Fibroblast of peridontal ligament (primary cell): Measurements from ENCODE around the gene BTNL3.
"Not testable (repeated sequence)": the region's sequence is repeated elsewhere in the genome, so short reads cannot be mapped to it uniquely, and the experiment has no call there.

ENCODE experiments used
- DNase-seq: peaks from one replicate; pipeline ENCODE4 v3.0.0-alpha.2; 2010; ENCODE audit errors: extremely low read depth

BTNL3 gene

GRCh38 chr5:181024245-181025064, 35.8 kb downstream of the BTNL3 start:
- no peak for DNase-seq

GRCh38 chr5:181027452-181028031, 38.9 kb downstream of the BTNL3 start:
- no peak for DNase-seq

- DNase-seq, result no peak
Measured at GRCh38 chr5:181028032-181028819, 39.6 kb downstream of the BTNL3 start.

GRCh38 chr5:181031716-181032115, 43.1 kb downstream of the BTNL3 start:
- no peak for DNase-seq

- no peak for DNase-seq
Measured at GRCh38 chr5:181035991-181036815, 47.6 kb downstream of the BTNL3 start.

- no peak for DNase-seq
Measured at GRCh38 chr5:181036816-181037364, 48.2 kb downstream of the BTNL3 start.

- DNase-seq, result no peak
Measured at GRCh38 chr5:181037365-181037861, 48.8 kb downstream of the BTNL3 start.

- no peak for DNase-seq
Measured at GRCh38 chr5:181039471-181039870, 50.8 kb downstream of the BTNL3 start.

- no peak for DNase-seq
Measured at GRCh38 chr5:181039931-181040630, 51.4 kb downstream of the BTNL3 start, which contains the start of gene BTNL9. TSS of gene BTNL9 (plus strand) at chr5:181040266. CDS start at chr5:181045490, 5,224 bp downstream.

- DNase-seq, result no peak
Measured at GRCh38 chr5:181040631-181040945, 51.9 kb downstream of the BTNL3 start.

GRCh38 chr5:181041043-181041442, 52.4 kb downstream of the BTNL3 start:
- no peak for DNase-seq

- DNase-seq, result no peak
Measured at GRCh38 chr5:181042036-181042713, 53.5 kb downstream of the BTNL3 start.

GRCh38 chr5:181042722-181043121, 54.1 kb downstream of the BTNL3 start:
- no peak for DNase-seq

- DNase-seq, result no peak
Measured at GRCh38 chr5:181043285-181044092, 54.8 kb downstream of the BTNL3 start.

- no peak for DNase-seq
Measured at GRCh38 chr5:181044093-181044599, 55.5 kb downstream of the BTNL3 start.

GRCh38 chr5:181044662-181045305, 56.1 kb downstream of the BTNL3 start:
- no peak for DNase-seq

- no peak for DNase-seq
Measured at GRCh38 chr5:181045316-181045715, 56.7 kb downstream of the BTNL3 start.

- DNase-seq, result not testable (repeated sequence)
Measured at GRCh38 chr5:181045857-181046256, 57.2 kb downstream of the BTNL3 start.
